ENCODE measurements around the gene UGGT2.

Gene UGGT2

GRCh38 chr13:95754069-95754468 is 299.1 kb downstream of the UGGT2 start:
- H3K27ac ChIP-seq (ENCODE audit: low read depth, low read length, poor library complexity, severe bottlenecking): no peak overlapping the region
- H3K9me3 ChIP-seq (ENCODE audit: low read length): no peaks in the 10 kb centered on the region
- H3K4me2 ChIP-seq (ENCODE audit: low read length): no peak overlapping the region
- no peak overlapping the region for H3K9ac ChIP-seq (ENCODE audit: low read length)
- H3K36me3 ChIP-seq (ENCODE audit: insufficient read depth, low read length): peaks cover 2% of the 10 kb centered on the region; the same call in 1 of the 2 replicates
- no peaks in the 10 kb centered on the region for H3K4me1 ChIP-seq (ENCODE audit: insufficient read depth, low read length, severe bottlenecking)
- no peaks in the 10 kb centered on the region for H3K79me2 ChIP-seq (ENCODE audit: insufficient read depth, low read length)
- no peak overlapping the region for H2AFZ ChIP-seq (ENCODE audit: low read length)
- no peaks in the 10 kb centered on the region for H4K20me1 ChIP-seq (ENCODE audit: insufficient read depth, low read length)
- TF ChIP-seq CTCF (IDR thresholded peaks at IDR 0.05; ENCODE audit: low read length) (no peak), EZH2 (IDR thresholded peaks at IDR 0.05; ENCODE audit: borderline replicate concordance, low read length) (no peak)
- H3K4me3 ChIP-seq (ENCODE audit: low read depth, low read length, poor library complexity, severe bottlenecking): no peak overlapping the region
- H3K27me3 ChIP-seq (ENCODE audit: insufficient read depth, low read length): no peaks in the 10 kb centered on the region
- no peaks in the 10 kb centered on the region for H3K9me2 ChIP-seq (ENCODE audit: low read depth, low read length)
- H3F3A ChIP-seq (ENCODE audit: insufficient read depth, low read length): no peaks in the 10 kb centered on the region

GRCh38 chr13:95752677-95753076 is 300.5 kb downstream of the UGGT2 start:
- H3K4me3 ChIP-seq (ENCODE audit: low read depth, low read length, poor library complexity, severe bottlenecking): no peak overlapping the region
- TF ChIP-seq EZH2 (IDR thresholded peaks at IDR 0.05; ENCODE audit: borderline replicate concordance, low read length) (no peak), CTCF (IDR thresholded peaks at IDR 0.05; ENCODE audit: low read length) (no peak)
- H3K27me3 ChIP-seq (ENCODE audit: insufficient read depth, low read length): no peaks in the 10 kb centered on the region
- no peaks in the 10 kb centered on the region for H3K4me1 ChIP-seq (ENCODE audit: insufficient read depth, low read length, severe bottlenecking)
- H3K36me3 ChIP-seq (ENCODE audit: insufficient read depth, low read length): no peaks in the 10 kb centered on the region
- H3F3A ChIP-seq (ENCODE audit: insufficient read depth, low read length): no peaks in the 10 kb centered on the region
- no peaks in the 10 kb centered on the region for H3K79me2 ChIP-seq (ENCODE audit: insufficient read depth, low read length)
- no peak overlapping the region for H3K27ac ChIP-seq (ENCODE audit: low read depth, low read length, poor library complexity, severe bottlenecking)
- no peaks in the 10 kb centered on the region for H3K9me2 ChIP-seq (ENCODE audit: low read depth, low read length)
- H3K9me3 ChIP-seq (ENCODE audit: low read length): no peaks in the 10 kb centered on the region
- H3K4me2 ChIP-seq (ENCODE audit: low read length): no peak overlapping the region
- no peak overlapping the region for H3K9ac ChIP-seq (ENCODE audit: low read length)
- H4K20me1 ChIP-seq (ENCODE audit: insufficient read depth, low read length): no peaks in the 10 kb centered on the region
- H2AFZ ChIP-seq (ENCODE audit: low read length): no peak overlapping the region

All from OCI-LY1 (cell line).